K562 (cell line): ENCODE results near the gene LAIR2. TPM values are rescaled to one million over a fixed set of nuclear protein-coding genes. Genes with fewer than 3 reads are reported as not detected.

Experiments
- ATAC-seq: fragments of 200-7000 bp; cut with Tn5 transposase; 3 replicates; pipeline ENCODE4 v1.9.1; 2020; ENCODE audit warnings: moderate library complexity
- BruUV-seq: library from RNA; stranded (reverse); fragments of 400-500 nt; replicated peaks from 2 replicates; lab custom pipeline; 2021; lab: Mats Ljungman, UMichigan
- CTCF ChIA-PET: fragments of 300-600 bp; formaldehyde crosslinking; extraction: SDS; loops from one replicate; lab custom pipeline; 2021; ENCODE audit warnings: low intra/inter-chr PET ratio; lab: Yijun Ruan, JAX
- POLR2A ChIA-PET: fragments of 300-600, 350-650 bp; sonication (Branson Sonifier 250); formaldehyde crosslinking; extraction: SDS; loops from one replicate; lab custom pipeline; 2021; ENCODE audit warnings: antibody characterized with exemption, inconsistent platforms; lab: Yijun Ruan, JAX
- DNase-seq, 4 experiments: peaks; one replicate each; pipeline versions ENCODE4 v3.0.0 to v3.0.0-alpha.2; 2011 to 2018; ENCODE audit warnings: low spot score in 3 of 4, mixed read lengths in 3 of 4; ENCODE audit errors: extremely low read depth in 1 of 4
- FAIRE-seq: peaks from 2 replicates; lab custom pipeline; 2011; peaks lifted over from hg19 to GRCh38; lab: Jason Lieb, UNC
- H2AFZ ChIP-seq: 2 replicates; pipeline ENCODE4 v1.6.0; 2011; ENCODE audit warnings: low read depth, low read length, control low read depth, inconsistent platforms
- H3K27ac ChIP-seq: fragments of 200-600 bp; 3 replicates; pipeline ENCODE4 v1.8.0; 2011; ENCODE audit warnings: low read depth, mild to moderate bottlenecking, control low read depth, inconsistent platforms, low read length, moderate library complexity, mixed read lengths; ENCODE audit errors: extremely low read depth
- H3K27me3 ChIP-seq, 2 experiments: fragments of 300-600 bp in 1 of 2; 2 replicates in 1 of 2; 3 replicates in 1 of 2; pipeline versions ENCODE4 v1.6.0 to v1.8.0; 2011; ENCODE audit warnings: inconsistent platforms in 2 of 2, low read length in 2 of 2, mild to moderate bottlenecking in 1 of 2, mixed read lengths in 1 of 2, moderate library complexity in 1 of 2; ENCODE audit not compliant: control insufficient read depth in 2 of 2, insufficient read depth in 2 of 2
- H3K36me3 ChIP-seq: fragments of 300-600 bp; 3 replicates; pipeline ENCODE4 v1.8.0; 2011; ENCODE audit warnings: mild to moderate bottlenecking, low read length, inconsistent platforms; ENCODE audit not compliant: control insufficient read depth, insufficient read depth
- H3K4me1 ChIP-seq, 2 experiments: fragments of 200-600 bp in 1 of 2; replicated peaks in 1 of 2; 2 replicates in 1 of 2; 3 replicates in 1 of 2; pipeline versions ENCODE4 v1.5.1 to v1.8.0; 2011; ENCODE audit warnings: inconsistent platforms in 2 of 2, low read length in 2 of 2, mild to moderate bottlenecking in 1 of 2, mixed read lengths in 1 of 2, moderate library complexity in 1 of 2; ENCODE audit not compliant: control insufficient read depth in 2 of 2, insufficient read depth in 2 of 2
- H3K4me2 ChIP-seq: 2 replicates; pipeline ENCODE4 v1.6.1; 2011; ENCODE audit warnings: low read length, control low read depth, inconsistent platforms, mixed read lengths; ENCODE audit not compliant: insufficient read depth
- H3K4me3 ChIP-seq: fragments of 200-600 bp; sonication (generic), shearing (Covaris generic); 2 replicates; pipeline ENCODE4 v1.5.1; 2016; ENCODE audit warnings: control low read depth, inconsistent platforms
- H3K79me2 ChIP-seq: fragments of 200-600 bp; 3 replicates; pipeline ENCODE4 v1.8.0; 2011; ENCODE audit warnings: low read length, inconsistent platforms; ENCODE audit not compliant: control insufficient read depth, insufficient read depth
- H3K9ac ChIP-seq, 2 experiments: 2 replicates each; pipeline versions ENCODE4 v1.6.0 to v1.6.1; 2011; ENCODE audit warnings: low read depth in 2 of 2, low read length in 2 of 2, control low read depth in 1 of 2, inconsistent platforms in 1 of 2, mild to moderate bottlenecking in 1 of 2, mixed read lengths in 1 of 2; ENCODE audit not compliant: insufficient read depth in 1 of 2
- H3K9me1 ChIP-seq: one replicate; pipeline ENCODE4 v1.6.0; 2011; ENCODE audit warnings: inconsistent platforms, mild to moderate bottlenecking, low read length, moderate library complexity; ENCODE audit not compliant: control insufficient read depth, insufficient read depth
- H3K9me3 ChIP-seq: replicated peaks from 2 replicates; pipeline ENCODE4 v1.5.1; 2011; ENCODE audit warnings: low read depth, low read length, inconsistent platforms; ENCODE audit not compliant: control insufficient read depth, insufficient read depth
- H4K20me1 ChIP-seq: replicated peaks from 2 replicates; pipeline ENCODE4 v1.6.1; 2011; ENCODE audit warnings: low read length, inconsistent platforms, mixed read lengths; ENCODE audit not compliant: control insufficient read depth, insufficient read depth
- CREB1 ChIP-seq, 2 experiments: sonication (generic) in 1 of 2; formaldehyde crosslinking in 1 of 2; IDR thresholded peaks; 2 replicates each; pipeline versions ENCODE4 v1.6.1 to v1.8.0; 2012 to 2022; ENCODE audit warnings: inconsistent platforms in 1 of 2, mild to moderate bottlenecking in 1 of 2, missing genetic modification reagents in 1 of 2, moderate library complexity in 1 of 2
- NFYB ChIP-seq: IDR thresholded peaks from 2 replicates; pipeline ENCODE4 v1.6.1; 2011; ENCODE audit warnings: mild to moderate bottlenecking, moderate library complexity; ENCODE audit not compliant: insufficient read length; ENCODE audit errors: extremely low read depth
- POLR2G ChIP-seq: fragments of 200-400 bp; formaldehyde crosslinking; IDR thresholded peaks from 2 replicates; pipeline ENCODE4 v1.6.1; 2017; ENCODE audit warnings: low read depth, mild to moderate bottlenecking, antibody characterized with exemption, low read length, moderate library complexity
- SIX5 ChIP-seq, 2 experiments: IDR thresholded peaks; 2 replicates each; pipeline ENCODE4 v1.6.1; 2011; ENCODE audit warnings: low read length in 2 of 2, borderline replicate concordance in 1 of 2, low read depth in 1 of 2, mild to moderate bottlenecking in 1 of 2, moderate library complexity in 1 of 2; ENCODE audit not compliant: insufficient read depth in 1 of 2
- ZBTB33 ChIP-seq: sonication (generic); formaldehyde crosslinking; IDR thresholded peaks from 2 replicates; pipeline ENCODE4 v1.8.1; 2023; ENCODE audit warnings: mild to moderate bottlenecking, missing genetic modification reagents
- ZNF12 ChIP-seq: sonication (generic); formaldehyde crosslinking; IDR thresholded peaks from 2 replicates; pipeline ENCODE4 v1.4.0; 2020; ENCODE audit warnings: mild to moderate bottlenecking, missing genetic modification reagents
- WGBS: fragments of 100-300 bp; shearing (Covaris generic); methylation state at CpG from one replicate; pipeline ENCODE4 v1.1.6; 2016; ENCODE audit warnings: low coverage, mixed read lengths; ENCODE audit not compliant: insufficient coverage; ENCODE audit errors: missing lambda C conversion rate; 5-methylcytosine and 5-hydroxymethylcytosine counted together
- in situ Hi-C: fragments of 300-500 bp; cut with MboI; formaldehyde crosslinking; loops from 4 replicates; pipeline ENCODE4 v1.15.0; 2018; ENCODE audit warnings: inconsistent platforms, mixed read lengths
- intact Hi-C: fragments of 100-400 bp; cut with micrococcal nuclease; formaldehyde crosslinking; loops from 2 replicates; pipeline ENCODE4 v1.14.2; 2022
- polyA plus RNA-seq, 8 experiments: library from polyadenylated mRNA; depleted of rRNA in 4 of 8; stranded (reverse) in 5 of 8; unstranded in 3 of 8; fragments of >200 nt; fragmentation: Nextera tagmentation in 2 of 8; fragmentation: Illumina TruSeq in 1 of 8; extraction: Ambion mirVana in 2 of 8; extraction: Trizol in 1 of 8; gene quantifications; 2 replicates each; pipeline versions ENCODE4 v1.2.1 to v1.2.3, GENCODE V29; 2011 to 2014; ENCODE audit warnings: inconsistent platforms in 1 of 8, missing spikeins in 1 of 8
- total RNA-seq, 7 experiments: library from RNA; depleted of rRNA in 6 of 7; stranded (reverse); fragments of >200 nt in 6 of 7; fragmentation: Illumina TruSeq in 2 of 7; extraction: Trizol in 2 of 7; gene quantifications; 2 replicates each; pipeline versions ENCODE4 v1.2.1 to v1.2.3, GENCODE V29; 2011 to 2021; ENCODE audit warnings: low replicate concordance in 1 of 7

Gene LAIR2
- total and polyA plus RNA-seq, 9 of the 15 experiments (the other 6 are each of a cell fraction or from before 2014, with no cell fraction given), result not detected

GRCh38 chr19:54455786-54456422, 46.7 kb upstream of the LAIR2 start:
- TF ChIP-seq CREB1 (IDR thresholded peaks at IDR 0.05) (no peak), CREB1 (CRISPR knock-in tag; IDR thresholded peaks at IDR 0.05) (no peak), SIX5 (IDR thresholded peaks at IDR 0.05; ENCODE audit: borderline replicate concordance in 1 of 2, insufficient read depth in 1 of 2, low read depth in 1 of 2, low read length in 2 of 2) (no peak), ZNF12 (no peak), NFYB (no peak), POLR2G (peak; percentile 10; the same call in 1 of the 2 replicates), ZBTB33 (CRISPR knock-in tag) (0 out of 2 replicates have a peak, but pooled peaks have one; percentile 20)
- in situ Hi-C loops (no loop called here), intact Hi-C loops (no loop called here)
- Histone ChIP-seq H3K4me2 (no peak overlapping the region), H3K9me3 (no peaks in the 10 kb centered on the region), H3K4me1 (peaks cover 7 to 27% of the 10 kb centered on the region in 2 experiments; a peak in 4 of 5 replicates), H3K9ac (no peak overlapping the region), H3K9me1 (peaks cover 11% of the 10 kb centered on the region), H3K36me3 (peaks cover 98% of the 10 kb centered on the region), H4K20me1 (peaks cover 32% of the 10 kb centered on the region), H3K4me3 (no peak overlapping the region), H2AFZ (no peak overlapping the region), H3K27me3 (no peaks in the 10 kb centered on the region), H3K27ac (no peak overlapping the region), H3K79me2 (peaks cover 34% of the 10 kb centered on the region)
- FAIRE-seq (no peak), ATAC-seq (no peak), DNase-seq (peak in 1 of 4 experiments; percentile 19)
- no TSS peak for BruUV-seq
- 96% methylated on average over 27 of the region's 40 CpGs for WGBS
- ChIA-PET POLR2A (interaction anchor here (3.4 kb wide), 1 partner anchor 7 kb away, joined by 34 read pairs; the partner anchor contains the start of gene LENG9), CTCF (no interaction called here)
